H4 (cell line): ENCODE results near the gene NMD3. TPM values are rescaled to one million over a fixed set of nuclear protein-coding genes. Genes with fewer than 3 reads are reported as not detected.
A peak's percentile ranks its signal among the peaks of the same experiment; 100 is the strongest.
"Not testable (repeated sequence)": the region's sequence is repeated elsewhere in the genome, so short reads cannot be mapped to it uniquely, and the experiment has no call there.

Source experiments
- DNase-seq: peaks from one replicate; pipeline ENCODE4 v3.0.0-alpha.2; 2015; ENCODE audit warnings: low spot score
- total RNA-seq: library from RNA; depleted of rRNA; stranded (reverse); fragments of >200 nt; shearing (Covaris generic); gene quantifications from 2 replicates; pipeline ENCODE4 v1.2.3, GENCODE V29; 2014; rRNA removed

NMD3 gene
- total RNA-seq = 47.3 and 83.3 TPM in 2 replicates

DNA sequence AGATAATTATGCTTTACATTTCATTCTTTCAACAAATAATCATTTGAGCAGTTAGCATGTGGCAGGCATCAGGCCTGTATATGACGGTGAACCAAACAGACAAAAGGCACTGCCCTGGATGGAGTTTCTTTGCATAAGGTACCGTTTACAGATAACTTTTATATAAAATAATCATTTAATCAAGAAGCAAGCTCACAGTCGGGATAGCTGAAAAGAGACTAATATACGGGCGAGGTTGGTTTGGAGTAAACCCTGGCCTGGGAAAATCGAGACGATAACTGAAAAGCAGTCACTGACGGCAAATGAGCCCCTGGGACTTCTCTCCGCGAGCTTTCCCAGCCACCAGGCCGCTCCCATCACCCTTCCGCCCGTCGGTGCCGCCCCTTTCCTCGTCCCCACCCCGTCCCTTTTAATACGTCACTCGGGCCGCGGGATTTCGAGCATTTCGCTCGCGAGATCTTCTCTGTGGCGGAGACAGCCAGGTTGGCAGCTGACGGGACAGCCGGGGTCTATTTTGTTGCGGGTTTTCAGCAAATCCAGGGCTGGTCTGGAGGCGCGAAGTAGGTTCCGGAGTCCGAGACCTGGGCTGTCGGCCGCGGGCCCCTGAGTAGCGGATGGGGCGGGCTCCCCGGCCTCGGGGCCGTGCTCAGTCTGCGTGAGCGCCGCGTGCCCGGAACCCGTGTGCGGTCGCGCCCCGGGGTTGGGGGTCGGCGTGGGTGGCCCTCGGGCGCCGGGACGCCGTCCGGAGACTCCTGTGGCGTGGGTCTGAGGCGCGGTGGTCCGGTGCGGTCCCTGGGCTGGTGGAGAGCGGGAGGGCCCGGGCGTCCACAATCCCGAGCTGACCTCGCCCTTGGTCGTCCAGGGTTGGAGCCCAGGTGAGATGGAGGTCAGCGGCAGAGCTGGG lies at the start of gene NMD3:
TSS of gene NMD3 (plus strand) at position 462 of the 904 bp plus-strand sequence. CDS start 703 bp downstream, outside the sequence.
- peak; percentile 94 for DNase-seq

DNA sequence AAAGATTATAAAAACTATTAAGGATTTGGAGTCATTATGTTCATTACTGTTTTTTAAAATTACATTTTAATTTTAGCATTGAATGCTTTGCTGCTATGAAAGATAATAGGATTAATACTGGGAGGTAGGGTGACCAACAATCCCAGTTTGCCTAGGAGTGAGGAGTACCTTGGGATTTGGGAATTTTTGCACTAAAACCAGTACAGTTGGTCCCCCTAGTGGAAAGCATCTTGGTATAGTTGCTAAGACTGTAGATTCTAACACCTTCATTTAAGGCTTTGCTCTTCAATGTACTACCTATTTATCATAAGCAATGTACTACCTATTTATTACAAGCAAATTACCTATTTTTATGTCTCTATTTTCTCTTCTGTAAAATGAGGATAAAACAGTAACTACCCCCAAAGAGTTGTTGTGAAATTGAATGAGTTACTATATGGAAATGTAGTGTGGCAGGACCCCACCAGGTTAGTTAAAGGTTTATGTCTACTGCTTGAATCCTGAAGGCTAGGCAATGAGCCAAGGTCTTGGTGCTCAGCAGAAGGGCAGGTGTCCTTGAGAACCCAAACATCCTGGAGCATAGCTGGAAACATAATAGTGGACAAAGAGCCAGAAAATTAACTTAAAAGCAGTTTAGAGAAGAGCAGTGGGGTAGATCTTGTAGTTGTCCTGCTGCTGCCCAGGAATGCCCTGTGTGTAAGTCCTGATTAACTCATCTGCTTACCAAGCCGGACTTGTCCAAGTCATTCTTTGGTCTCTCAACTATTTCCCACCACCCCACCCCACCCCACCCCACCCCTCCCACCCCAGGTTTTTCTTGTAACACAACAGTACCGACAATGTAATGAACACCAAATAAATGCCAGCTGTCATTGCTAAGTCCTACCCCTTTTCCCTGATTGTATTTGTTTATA lies 49.2 kb upstream of the NMD3 start:
- no peak for DNase-seq

- no peak for DNase-seq
These were observed 45.6 kb upstream of the NMD3 start for GRCh38 chr3:161175506-161175905.

GRCh38 chr3:161177991-161178390 lies 43.1 kb upstream of the NMD3 start:
- DNase-seq = no peak

DNA sequence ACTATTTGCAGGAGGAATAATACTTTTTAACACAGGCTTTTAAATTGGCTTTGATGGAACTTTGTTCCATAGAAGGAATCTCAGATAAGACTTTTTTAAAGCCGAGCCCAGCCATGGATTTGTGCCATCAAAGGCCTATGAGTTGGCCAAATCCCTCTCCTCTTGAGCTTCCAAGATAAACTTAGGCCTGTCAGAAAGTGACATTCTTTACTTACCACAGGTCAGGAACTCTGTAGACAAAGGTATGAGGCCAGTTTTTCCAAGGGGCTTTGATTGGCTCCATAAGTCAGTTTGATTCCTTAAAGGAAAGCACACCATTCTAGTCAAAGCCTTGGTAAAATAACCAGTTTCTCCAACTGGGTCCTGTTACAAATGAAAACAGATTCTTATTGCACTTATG lies 39.7 kb upstream of the NMD3 start:
- DNase-seq = not testable (repeated sequence)

DNA sequence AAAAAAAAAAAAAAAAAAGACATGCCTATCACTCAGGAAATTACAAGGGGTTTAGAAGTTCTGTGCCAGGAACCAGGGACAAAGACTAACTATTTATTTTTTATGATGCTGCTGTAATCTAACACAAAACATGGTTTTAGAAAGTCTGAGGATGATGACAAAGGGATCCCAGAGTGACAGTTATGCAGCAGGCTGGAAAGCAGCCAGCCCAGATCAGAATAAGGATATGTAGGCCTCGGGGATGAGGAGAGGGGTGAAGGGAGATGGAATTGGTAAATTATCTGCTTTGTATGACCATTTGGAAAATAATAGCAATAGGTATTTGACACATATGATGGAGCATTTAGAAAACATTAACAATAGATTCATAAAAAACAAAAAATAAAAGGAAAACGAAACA lies 34.1 kb upstream of the NMD3 start:
- no peak for DNase-seq

DNA sequence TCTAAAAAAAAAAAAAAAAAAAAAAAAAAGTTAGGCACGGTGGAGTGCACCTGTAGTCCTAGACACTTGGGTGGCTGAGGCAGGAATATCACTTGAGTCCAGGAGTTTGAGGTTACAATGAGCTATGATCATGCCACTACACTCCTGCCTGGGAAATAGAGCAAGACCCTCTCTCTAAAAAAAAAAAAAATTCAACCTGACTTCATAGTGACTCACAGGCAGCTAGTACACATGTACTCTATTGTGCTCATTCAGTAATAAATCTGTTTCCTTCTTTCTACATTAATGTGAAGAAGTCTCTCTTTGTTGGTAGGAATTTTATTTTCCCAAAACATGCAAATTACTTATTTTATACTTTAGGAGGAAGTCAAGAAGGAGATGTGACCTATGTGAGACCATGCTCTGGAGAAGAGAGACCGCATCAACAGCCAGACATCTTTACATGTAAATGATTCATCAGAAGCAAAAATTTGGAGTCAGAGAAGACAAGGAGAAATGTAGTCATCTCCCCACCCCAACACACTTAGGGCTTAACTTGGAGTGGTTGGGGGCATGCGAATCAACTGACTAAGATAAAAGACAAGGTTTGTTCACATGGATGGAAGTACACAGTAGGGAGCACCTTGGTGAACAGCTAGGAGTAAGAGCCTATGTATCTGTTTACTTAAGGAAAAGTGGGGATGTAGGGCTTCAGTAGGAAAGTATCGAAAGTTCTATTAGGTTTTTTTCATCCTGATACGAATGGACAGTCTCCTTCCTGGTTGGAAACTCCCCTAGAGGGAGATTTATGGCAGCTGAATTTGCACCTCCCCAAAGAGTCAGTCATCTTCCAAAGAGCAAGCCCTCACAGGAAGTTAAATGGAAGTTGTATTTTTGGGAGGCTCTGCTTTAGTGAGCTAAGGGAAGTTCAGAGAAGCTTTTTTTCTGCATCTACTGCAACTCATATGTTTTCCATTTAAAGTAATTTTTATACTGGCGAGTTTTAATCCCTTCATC lies 23.0 kb upstream of the NMD3 start:
- no peak for DNase-seq

DNA sequence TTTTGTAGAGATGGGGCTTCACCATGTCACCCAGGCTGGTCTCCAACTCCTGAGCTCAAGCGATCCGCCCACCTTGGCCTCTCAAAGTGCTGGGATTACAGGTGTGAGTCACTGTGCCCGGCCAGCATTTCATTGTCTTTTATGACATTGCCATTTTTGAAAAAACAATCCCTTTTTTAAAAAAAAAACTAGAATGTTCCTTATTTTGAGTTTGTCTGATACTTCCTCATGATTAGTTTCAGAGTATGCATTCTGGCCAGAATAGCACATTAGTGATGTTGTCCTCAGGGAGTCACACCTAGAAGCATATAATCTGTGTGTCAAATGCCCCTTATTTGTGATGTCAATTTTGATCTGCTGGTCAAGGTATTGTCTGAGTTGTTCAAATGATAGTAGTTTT lies 21.2 kb upstream of the NMD3 start:
- DNase-seq = no peak

DNA sequence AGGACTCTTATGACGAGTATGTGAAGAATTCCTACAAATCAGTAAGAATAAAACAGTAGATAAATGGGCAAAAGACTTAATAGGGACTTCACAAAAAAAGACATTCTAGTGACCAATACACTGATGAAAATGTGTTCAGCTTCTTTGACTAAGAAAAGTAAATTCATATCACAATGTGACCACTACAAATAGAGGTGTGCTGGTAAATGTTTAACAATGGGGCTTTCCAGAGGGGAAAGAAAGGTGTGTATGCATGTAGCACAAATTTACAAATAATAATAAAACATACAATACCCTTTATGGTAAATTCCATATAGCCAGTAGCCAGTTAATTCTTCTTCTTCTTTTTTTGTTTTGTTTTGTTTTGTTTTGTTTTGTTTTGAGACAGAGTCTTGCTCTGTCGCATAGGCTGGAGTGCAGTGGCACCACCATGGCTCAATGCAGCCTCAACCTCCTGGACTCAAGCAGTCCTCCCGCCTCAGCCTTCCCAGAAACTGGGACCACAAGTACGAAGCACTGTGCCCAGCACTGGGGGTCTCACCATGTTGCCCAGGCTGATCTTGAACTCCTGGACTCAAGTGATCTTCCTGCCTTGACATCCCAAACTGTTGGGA lies 17.5 kb upstream of the NMD3 start:
- DNase-seq = no peak

DNA sequence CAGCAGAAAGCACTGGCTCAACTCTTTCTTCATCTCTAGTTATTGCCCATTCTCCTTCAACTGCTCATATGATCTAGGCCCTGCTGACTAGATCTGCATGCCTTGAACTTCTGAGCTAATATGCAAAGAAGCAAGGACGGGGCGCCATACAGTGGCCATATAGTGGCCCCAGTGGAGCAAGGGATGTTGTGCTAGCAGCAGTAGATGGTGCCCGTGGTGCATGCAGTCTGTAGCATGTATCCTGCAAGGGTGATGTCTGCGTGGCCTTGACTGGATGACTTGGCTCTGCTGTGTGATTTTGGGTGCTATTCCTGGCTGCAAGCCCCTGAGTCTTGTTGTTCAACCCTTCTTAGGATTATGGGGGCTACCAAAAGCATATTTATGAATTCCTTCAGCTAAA lies 12.2 kb upstream of the NMD3 start:
- DNase-seq = no peak

- no peak for DNase-seq
These were observed 8.8 kb upstream of the NMD3 start for GRCh38 chr3:161212171-161212771.

- no peak for DNase-seq
These were observed 8.2 kb upstream of the NMD3 start for GRCh38 chr3:161212906-161213305.

- no peak for DNase-seq
These were observed 7.5 kb upstream of the NMD3 start for GRCh38 chr3:161213644-161214043.

DNA sequence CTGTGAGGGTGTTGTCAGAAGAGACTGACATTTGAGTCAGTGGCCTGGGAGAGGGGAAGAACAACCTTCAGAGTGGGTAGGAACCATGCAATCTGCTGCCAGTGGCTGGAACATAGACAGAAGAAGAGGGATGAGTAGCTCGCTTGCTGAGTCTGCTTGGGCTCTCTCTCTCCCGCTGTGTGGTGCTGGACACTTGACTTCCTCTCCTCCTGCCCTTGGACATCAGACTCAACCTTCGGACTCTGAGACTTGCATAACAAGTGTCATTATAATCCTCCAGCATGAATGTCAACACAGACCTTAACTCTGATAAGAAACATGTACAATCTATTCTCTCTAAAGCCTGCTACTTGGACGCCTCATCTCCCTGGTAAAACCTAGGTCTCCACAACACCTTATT lies 5.9 kb upstream of the NMD3 start:
- no peak for DNase-seq

DNA sequence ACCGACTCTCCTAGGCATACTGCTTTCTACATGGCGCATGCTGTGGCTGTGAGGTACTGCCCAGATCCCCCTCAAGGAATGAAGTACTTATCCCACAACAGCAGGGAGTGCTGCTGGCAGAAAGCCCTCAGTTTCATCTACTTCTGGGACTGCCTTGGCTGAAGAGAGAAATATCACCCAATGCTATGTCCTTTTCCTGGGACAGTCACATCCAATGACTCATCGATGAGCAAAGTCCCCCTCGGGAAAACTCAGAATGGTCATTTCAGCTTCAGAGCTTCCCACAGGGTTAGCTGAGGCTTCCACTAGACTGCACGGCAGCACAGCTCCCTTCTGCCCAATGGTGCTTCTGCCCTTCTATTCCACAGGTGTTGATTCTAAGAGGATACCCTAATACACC lies 3.6 kb upstream of the NMD3 start:
- DNase-seq = peak; percentile 45

- DNase-seq = no peak
These were observed 1.6 kb upstream of the NMD3 start for GRCh38 chr3:161219495-161219894.

GRCh38 chr3:161221806-161222600 lies 892 bp downstream of the NMD3 start:
- peak; percentile 30 for DNase-seq

DNA sequence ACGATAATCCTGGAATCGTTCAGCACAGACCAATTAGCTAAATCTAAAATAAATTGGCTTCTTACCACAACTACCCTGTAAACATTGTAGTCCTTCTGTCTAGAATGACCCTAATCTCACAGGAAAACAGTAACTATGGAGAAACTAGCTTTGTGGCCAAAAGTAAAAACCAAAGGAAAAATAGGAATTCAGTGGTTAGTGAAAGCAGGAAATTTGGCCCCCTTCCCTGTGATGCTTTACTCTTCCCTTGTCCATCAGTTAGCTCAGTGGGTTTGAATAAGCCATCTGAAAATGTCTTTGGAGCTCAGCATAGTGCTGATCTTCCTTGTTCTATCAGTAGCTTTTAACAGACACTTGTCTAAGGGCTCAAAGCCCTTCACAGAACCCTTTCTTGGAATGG lies 1.6 kb downstream of the NMD3 start:
- DNase-seq = no peak

- DNase-seq = no peak
These were observed 3.7 kb downstream of the NMD3 start for GRCh38 chr3:161224786-161225185.
